Stimulated activated CD8-positive, alpha-beta memory T cell treated with anti-CD3 and anti-CD28 coated beads, Interleukin-7, amount 100 ng/mL, for 24 hours (primary cell): Measurements from ENCODE around the gene ROR1.

Source experiments
- DNase-seq: peaks from one replicate; pipeline ENCODE4 v3.0.0-alpha.2; 2020; ENCODE audit warnings: low read depth

Gene ROR1

DNA sequence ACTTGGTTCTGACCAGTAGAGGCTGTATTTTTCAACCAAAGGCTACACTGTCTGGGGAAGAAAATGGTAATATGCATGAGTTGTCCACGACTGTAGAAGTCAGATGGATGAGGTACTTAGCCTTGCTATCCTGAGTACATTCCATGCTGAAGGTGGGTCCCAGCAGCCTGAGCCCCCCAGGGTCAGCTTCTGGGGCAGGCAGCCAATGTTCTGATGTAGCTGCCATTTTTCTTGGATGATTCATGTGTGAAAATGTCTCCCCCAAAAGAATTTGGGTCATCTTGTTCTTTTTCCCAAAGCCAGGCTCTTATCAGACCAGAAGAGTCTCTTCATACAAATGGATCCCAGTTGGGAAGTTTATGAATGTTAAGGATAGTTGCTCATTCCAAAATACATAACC is 257.4 kb downstream of the ROR1 start:
- no peak for DNase-seq

- no peak for DNase-seq
Observed at GRCh38 chr1:64033667-64034220, 259.9 kb downstream of the ROR1 start.

DNA sequence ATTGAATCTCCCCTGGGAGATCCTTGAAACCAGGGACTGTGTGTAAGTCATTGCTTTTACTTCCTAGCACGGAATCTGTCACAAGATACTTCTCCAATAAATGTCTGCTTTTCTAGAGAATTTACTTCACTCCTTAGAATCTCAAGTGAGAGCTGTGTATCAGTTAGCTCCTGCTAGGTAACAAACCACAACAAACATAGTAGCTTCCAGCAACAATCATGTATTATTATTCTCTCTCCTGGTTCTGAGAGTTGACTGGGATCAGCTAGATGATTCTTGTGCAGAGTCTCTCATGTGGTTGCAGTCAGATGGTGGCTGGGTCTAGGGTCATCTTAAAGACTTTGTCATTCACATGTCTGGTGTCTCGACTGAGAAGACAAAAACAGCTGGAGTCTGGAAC is 262.7 kb downstream of the ROR1 start:
- no peak for DNase-seq

DNA sequence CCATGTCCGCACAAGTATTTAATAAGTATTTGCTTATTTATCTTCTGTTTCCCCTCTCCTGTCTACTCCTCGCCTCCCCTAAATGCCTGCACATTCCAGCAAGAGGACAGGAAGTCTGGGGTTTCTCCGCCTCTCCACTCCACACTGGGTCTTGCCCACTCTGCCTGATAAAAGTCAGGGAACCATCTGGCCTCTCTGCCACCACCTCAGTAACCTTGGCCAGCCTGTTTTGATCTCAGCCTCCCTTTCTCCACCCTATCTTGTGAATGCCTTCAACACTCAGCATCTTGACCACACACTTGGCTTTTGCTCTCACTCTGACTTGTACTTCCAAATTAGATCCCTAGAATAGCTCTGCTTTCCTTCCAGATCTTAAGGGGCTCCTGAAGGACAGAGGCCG is 264.3 kb downstream of the ROR1 start:
- DNase-seq = no peak

DNA sequence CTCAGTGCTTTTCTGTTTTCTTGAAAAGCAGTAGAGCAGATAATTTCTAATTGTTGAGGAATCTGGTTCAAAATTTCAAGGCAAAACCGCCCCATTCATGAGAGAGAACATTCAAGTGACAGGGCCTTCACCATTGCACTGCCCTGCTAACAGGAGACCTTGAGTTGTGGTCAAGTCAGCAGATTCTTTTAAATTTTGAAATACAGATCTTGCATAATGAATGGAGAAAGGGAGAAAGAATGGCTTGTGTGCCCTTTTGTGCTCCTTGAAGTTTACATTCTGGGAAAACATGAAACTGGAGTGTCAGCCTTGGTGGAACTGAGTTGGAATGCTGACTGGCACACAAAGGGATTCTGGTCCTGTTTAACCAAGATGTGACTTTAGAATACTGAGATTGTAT is 265.1 kb downstream of the ROR1 start:
- DNase-seq = no peak

GRCh38 chr1:64039390-64039926 is 265.6 kb downstream of the ROR1 start:
- no peak for DNase-seq

GRCh38 chr1:64041371-64042131 is 267.7 kb downstream of the ROR1 start:
- DNase-seq = no peak

- no peak for DNase-seq
Observed at GRCh38 chr1:64042331-64043100, 268.7 kb downstream of the ROR1 start.

DNA sequence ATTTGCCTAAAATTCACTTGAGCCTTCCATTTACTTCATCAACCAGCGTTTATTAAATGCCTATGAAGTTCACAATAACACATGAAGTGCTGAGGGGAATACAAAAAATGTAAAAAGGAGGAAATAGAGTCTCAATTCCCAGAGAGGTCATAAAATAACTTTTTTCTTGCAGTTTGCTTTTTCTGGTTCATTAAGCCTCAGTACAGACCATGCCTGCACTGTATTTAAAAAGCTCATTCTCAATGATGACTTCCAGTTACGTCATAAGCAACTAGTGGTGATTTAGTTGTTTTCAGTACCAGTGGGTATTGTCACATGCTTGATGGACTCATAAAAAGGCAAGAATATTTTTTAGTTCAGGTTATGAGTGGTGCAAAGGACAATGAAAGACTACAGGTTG is 269.5 kb downstream of the ROR1 start:
- no peak for DNase-seq

GRCh38 chr1:64043976-64044375 is 270.2 kb downstream of the ROR1 start:
- DNase-seq = no peak

DNA sequence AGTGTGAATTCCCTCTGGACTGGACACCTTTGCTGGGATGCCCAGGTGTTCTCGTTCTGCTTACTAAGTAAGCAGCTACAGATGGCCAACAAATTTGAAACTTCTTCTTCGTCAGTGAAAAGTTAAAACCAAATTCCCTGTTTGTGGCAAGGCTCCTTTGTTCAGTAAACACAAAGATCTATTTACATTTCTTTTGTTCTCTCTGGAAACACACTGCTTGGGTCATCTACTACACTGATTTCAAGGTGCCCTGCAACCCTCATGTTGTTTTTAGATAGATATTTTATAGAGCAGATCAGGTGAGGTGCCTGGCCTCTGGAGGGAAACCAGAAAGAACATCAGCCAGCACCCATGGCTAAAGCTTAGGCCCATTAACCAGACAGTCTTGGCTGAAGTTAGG is 272.4 kb downstream of the ROR1 start:
- no peak for DNase-seq

DNA sequence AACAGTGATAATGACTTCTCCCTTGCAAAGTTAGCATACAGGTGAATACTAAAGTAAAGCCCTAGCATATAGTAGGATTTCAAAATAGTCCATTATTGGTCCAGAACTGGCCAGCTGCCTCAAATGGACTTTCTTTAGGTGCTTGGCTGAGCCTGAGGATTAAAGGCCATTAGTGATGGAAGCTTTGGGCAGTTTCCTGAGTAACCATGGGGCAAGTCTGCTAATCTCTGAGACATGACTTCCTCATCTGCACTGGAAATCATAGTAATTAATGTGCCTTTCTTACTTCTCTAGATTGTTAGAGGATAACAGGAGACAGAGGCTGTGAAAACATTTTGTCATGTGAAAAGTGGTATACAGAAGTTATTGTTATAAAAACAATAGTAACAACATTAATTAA is 273.1 kb downstream of the ROR1 start:
- DNase-seq = no peak

DNA sequence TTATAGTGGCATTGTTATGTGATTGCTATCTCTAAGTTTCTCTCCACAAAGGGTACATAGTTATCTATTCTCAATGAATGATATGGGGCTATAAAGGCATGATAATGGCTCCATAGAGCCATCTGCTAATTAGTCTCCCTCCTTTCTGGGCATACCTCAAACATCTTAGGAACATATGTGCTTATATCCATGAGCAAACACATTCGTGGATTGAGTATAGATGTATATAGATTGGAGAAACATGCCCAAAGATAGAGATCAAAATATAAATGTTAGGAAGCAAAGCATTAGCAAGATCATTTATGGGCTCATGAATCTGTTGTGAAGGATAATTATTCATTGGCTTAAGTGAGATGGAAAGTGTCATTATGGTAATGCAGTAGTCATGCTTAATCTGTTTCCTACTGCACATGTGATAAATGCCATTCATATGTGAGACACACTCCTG is 273.8 kb downstream of the ROR1 start:
- DNase-seq = no peak

DNA sequence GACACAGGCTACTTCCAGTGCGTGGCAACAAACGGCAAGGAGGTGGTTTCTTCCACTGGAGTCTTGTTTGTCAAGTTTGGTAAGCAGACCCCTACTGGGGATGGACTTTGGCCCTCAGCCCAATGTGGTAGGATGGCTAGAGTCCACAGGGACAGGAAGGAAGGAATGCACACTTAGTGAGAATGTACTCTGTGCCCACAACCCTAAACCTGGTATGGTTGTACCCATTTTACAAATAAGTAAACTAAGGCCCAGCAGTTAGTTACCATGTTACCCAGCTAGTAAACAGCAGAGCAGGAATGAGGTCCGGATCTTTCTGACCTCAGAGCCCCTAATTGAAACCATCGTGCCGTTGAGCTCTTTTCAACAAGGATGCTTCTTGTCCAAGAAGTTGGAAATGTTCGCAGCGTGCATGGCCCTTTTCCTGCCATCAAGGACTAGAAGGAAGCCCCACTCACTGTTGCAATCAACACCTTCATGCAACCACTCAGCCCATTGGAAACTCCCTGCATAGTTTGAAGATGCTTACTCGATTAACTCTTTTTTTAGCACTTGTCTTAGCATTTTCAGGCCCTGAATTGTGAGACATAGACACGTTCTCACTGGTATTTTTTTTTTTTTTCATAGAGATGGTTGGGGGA is 276.2 kb downstream of the ROR1 start:
- no peak for DNase-seq

DNA sequence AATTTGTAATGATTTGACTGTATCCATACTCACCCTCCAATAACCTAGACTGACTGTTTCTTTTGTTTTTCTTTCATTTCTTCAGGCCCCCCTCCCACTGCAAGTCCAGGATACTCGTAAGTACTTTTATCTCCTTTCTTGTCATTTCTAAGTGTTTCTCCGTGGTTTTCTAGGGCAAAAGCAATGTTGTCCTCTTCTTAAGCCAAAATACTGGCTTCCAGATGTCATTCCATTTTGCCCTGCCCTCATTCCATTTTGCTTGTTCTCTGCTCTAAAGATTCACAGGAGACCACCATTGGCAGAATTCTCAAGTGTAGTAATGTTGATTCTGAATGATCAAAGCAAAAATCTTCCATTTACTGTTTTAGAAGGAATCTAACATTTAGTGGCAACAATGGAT is 276.8 kb downstream of the ROR1 start:
- no peak for DNase-seq

- no peak for DNase-seq
Observed at GRCh38 chr1:64051796-64052195, 278.0 kb downstream of the ROR1 start.

DNA sequence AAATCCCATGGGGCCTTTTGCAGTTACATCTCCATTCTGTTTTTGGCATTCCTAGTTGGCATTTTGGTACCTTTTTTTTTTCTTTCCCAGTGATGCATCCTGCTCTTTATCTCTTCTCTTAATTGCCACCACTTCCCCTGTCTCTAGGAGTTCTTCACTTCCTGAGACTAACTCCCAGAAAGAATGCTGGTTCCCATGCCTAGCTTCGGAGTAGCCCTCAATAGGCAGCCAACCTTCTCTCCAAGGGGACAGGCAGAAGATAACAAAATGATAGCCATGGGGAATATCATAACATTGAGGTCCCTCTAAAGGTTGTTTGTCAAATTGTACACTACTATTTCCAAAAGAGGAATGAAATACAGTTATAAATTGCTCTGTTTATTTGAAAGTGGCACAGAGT is 279.0 kb downstream of the ROR1 start:
- DNase-seq = no peak

DNA sequence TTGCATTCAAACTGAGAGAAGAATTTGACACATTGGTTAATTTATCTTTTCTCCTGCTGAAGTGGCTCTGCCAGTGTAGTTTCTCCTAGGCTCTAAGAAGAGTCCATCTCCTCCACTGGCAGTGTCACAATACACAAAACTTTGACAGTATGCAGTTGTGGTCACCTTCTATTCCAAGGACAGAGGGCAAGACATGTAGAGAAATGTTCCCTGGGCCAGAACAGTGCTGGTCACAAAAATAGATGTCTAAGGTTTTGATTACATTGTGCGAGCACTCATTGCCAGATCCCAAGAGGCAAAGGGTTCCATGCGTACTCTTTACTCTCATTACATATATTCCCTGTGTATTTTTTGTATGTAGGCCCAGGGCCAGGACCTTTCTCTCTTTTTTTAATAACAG is 281.5 kb downstream of the ROR1 start:
- no peak for DNase-seq

DNA sequence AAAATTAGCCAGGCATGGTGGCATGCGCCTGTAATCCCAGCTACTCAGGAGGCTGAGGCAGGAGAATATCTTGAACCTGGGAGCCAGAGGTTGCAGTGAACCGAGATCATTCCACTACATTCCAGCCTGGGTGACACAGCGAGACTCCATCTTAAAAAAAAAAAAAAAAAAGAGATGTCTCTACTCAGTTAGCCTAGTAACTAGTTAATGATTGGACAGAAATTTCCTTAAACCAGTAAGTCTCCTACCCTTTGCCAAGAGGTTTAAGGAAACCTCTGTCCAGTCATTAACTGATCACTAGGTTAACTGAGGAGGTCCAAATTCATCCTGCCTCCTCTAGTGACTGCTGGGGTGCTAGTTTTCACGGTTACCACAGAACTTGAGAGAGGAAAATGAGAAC is 285.7 kb downstream of the ROR1 start:
- DNase-seq = no peak

GRCh38 chr1:64060611-64061302 is 286.9 kb downstream of the ROR1 start:
- DNase-seq = no peak

DNA sequence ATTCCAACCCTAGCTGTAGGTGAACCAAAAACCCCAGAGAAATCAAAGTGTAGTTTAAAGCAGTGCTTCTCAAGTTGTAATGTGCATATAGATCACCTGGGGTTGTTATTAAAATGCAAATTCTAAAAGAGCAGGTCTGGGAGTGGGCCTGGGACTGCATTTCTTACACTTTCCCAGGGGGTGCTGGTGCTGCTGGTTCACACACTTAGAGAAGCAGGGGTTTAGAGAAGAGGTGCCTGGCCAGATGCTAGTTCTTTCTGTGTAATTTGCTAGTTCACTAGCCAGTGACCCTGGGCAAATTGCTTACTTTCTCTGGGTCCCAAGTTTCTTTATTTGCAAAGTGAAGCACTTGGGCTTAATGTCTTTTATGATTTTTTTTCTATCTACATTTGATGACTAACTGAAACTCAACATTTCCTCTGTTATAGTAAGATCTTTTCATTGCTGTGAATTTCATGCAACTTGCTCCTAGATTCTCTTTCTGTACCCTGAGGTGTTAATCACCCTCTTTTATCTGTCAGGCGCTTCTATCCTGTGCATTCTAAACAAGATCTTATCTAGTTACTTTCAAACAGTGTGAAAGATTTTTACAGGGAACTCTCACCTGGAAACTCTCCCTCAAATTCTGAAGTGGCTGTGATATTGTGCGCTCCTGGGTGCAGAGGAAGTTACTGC is 287.8 kb downstream of the ROR1 start:
- no peak for DNase-seq
